ENCODE data around the gene LUM.

Gene LUM

DNA sequence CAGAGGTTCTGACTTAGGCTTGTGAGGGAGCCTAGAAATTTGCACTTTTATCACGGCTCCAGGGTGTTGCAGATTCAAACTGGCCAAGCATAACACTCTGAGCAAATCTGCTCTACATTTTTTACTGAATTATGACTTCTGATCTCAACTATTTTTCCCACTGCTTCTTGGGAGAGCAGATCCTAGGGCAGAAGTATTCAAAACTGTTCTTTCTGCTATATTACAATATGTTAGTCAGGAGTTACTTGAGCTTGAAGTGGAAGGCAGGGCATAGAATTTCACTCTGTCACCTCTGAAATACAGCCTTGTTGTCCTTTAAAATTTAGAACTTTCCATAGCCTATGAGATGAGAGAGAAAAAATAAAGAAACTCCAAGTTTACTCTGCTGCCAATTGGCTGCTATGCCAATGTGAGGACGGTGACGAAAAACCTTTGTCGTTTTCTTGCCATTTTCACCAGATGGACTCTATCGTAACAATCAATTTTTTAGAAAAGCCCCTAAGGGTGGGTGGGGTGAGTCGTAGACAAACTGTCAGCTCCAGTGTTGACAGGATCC lies 37.1 kb downstream of the LUM start:
- peak; percentile 58 for DNase-seq

DNA sequence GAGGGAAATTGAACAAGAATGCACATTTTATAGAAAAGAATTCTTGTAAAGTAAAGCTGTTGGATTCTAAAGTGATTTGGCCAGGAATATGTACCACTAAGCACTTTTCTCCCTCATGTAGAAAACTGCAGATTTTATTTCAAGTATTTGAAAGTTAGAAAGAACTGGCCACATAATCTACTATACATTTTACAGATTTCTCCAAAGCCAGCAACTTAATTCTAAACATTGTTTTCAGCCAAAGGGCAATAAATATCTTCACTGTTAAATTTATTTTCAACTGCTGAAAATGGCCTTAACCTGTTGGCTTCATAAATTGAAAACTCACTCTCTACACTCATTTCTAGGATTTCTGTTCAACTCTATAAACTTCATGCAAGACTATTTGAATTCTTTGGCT lies 37.9 kb downstream of the LUM start:
- DNase-seq = no peak

DNA sequence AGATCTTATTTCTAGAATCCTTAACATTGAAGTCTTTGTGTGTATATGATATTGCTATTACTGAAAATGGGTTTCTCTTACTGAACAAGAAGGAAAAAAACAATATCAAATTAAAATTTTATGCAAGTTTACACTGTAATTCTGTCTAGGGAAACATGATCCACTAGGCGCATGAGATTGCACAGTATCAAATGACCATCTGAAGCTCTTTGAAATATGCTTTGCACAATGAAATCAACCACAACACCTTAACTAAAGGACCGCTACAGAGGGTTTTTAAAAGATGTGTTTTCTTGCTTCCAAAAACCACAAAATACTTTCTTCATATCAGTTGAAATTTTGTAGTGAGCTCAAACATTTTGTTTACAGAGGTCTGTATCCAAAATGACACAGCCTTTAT lies 38.4 kb downstream of the LUM start:
- DNase-seq = no peak

DNA sequence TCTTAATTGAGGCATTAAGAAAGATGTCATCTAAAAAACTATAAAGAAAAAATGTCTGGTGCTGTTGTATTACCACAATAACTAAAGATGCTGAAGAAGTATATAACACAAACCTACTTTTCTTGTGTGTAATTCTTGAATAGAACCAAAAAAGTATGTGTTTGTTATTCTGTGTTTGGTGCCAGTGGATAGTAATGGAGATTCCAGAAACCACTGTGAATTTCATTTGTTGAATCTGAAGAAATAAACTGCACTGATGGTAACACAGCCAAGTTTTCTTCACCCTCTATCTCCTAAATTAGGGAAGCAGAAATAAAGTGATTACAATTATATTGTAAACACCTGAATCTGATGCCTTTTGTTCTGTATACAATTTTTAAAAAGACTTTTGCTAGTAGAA lies 40.4 kb downstream of the LUM start:
- no peak for DNase-seq

DNA sequence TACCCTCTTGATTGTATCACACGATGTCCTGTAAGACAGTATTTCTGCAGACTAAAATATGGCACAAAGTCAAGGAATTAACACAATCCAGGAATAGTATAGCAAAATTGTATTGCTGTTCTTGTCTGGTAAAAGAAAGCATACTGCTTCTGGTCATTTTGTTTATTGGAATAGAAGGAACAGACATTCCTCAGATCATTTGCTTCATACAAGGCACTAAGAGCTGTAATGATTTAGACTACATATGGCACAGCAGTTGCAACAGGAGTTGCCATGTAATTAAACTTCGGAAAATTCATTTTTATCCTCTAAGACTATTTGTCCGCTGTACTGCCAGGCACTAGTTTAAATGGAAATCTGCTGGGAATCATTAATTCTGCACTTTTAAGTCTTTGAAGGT lies 45.9 kb downstream of the LUM start:
- DNase-seq = no peak

DNA sequence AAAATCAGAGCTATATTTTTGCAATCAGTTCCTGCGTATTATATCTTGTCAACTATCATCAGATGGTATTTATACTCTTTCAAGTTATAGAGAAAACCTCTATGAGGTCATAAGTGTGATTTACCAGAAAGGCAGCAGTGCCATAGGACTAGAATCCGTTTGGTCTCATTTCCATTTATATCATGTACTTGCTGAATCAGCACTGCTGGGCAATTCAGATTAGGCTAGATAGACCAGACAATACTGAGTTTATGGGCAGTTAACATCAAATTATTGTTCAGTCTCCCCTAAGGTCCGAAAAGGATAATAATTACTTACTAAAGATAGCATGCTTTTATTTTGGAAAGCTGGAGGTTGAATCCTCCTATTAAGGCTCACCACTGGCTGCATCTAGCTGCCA lies 46.7 kb downstream of the LUM start:
- no peak for DNase-seq

DNA sequence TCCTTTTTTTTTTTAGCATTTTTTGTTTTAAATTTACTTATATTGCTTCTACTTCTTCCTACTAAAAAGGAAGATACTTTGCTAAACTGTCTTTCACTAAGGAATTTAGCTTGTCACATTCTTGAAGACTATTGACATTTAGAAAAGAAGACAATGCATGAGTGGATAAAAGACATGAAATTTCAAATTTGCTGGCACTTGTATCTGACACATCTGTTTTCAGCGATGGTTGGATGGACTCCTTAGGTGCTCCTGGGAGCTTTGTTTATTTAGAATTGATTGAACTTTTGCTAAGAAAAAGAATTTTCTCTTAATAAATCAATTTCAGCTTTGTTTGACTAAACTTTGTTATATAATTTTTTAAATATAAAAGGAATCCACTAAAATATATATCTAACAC lies 50.2 kb downstream of the LUM start:
- no peak for DNase-seq

DNA sequence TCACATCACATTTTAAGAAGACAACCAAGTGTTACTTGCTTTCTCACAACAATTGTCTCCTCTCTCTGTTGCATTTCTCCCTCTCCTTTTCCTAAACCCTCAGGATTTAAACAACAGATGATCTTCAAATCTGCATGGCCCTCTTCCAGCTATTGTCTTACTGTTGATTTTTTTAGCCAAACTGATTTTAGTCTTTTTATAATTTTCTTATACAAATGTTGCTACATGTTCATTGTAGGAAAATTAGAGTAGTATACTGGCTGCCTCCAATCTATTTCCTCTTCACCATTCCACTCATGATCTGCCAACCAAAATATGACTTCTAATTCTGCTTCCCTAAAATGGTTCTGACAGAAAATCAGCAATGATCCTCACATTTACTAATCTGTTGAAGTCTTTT lies 52.1 kb downstream of the LUM start:
- no peak for DNase-seq

DNA sequence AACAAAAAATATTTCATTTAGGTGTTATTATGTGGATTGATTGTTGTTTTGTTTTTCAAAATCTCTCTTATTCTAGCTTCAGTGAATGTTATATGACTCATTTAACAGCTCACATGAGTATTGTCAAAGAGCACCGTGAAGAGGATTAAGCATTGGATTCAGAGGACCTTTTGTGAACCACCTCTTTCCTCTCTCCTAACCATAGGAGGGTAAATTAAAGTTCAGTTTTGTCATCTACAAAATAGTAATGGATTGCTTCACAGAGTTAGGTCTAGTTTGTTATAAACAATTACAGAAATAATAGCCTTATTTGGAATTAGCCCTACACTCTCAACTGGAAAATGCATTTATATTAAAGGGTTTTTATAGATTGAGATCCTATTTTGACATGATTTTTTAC lies 52.5 kb downstream of the LUM start:
- DNase-seq = no peak

DNA sequence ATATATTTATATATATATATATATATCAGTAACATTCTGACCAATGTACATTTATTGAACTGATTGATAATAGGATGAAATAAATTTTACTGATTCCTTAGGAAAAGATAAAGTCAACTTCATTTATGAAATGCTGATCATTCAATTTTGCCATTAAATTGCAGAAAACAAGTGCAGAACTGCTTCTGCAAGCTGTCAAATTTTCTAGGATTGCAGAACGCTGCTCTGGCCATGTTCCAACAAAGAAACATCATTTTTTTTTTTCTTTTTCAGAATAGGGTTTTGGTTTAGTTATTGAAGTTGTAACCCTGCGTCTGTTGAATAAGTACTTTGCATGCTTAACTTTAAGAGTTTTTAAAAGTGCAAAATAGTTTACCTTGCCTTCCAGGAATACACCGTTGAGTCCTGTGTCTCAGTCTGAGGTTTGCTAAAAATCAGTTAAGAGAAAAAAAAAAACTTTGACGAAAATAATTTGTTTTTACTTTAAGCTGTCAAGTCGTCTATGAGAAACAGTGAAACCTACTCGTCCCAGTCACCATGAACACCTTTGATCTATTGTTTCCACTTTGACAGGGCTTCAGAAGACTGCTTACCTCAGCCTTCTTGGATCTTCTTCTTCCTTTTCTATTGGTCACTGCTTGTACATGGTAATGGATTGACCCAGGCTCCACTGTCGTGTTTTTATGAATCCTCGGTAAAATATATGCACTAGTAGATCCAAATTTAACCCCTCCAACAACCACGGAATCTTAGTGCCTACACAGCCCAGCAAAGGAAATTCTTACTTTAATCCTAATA lies 53.7 kb downstream of the LUM start, which contains the start of gene KERA:
Gene KERA, minus strand, starts transcription at position 657 of the 798 bp plus-strand sequence. CDS start 1,743 bp downstream, outside the sequence.
- DNase-seq = no peak

DNA sequence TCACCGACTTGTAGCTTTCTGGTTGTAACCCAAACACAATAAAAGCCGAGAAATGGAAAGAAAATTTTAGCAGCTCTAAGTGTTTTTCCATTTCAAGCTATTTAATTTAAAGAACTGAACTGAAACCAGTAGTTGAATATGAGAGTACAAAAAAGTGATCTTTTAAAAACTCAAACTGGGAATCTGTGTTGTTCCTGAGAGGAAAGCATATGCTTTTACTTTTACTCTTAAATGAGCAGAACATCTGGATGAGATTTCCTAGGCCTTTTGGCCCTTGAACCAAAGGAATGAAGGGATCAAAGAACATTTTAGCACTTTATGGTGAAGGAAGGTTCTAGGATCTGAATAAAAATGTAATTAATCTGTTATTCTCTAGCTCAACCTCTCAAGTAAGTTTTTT lies 54.8 kb downstream of the LUM start:
- DNase-seq = no peak

DNA sequence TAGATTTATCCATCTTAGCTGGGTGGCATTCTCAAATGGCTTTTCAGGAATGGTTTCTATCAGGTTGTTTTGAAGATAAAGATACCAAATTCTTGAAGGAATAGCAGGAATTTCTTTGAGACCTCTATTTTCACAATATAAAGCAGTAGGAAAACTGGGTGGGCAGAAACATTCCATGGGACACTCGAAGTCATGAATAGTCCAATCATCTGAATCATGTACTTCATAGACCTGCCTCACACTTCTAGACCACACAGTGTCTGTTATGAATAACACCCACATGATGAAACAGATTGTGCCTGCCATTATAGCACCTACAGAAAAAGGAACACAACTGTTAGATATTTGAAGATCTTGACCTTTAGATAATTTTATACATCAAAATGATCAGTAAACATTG lies 55.3 kb downstream of the LUM start:
- peak; percentile 56 for DNase-seq

DNA sequence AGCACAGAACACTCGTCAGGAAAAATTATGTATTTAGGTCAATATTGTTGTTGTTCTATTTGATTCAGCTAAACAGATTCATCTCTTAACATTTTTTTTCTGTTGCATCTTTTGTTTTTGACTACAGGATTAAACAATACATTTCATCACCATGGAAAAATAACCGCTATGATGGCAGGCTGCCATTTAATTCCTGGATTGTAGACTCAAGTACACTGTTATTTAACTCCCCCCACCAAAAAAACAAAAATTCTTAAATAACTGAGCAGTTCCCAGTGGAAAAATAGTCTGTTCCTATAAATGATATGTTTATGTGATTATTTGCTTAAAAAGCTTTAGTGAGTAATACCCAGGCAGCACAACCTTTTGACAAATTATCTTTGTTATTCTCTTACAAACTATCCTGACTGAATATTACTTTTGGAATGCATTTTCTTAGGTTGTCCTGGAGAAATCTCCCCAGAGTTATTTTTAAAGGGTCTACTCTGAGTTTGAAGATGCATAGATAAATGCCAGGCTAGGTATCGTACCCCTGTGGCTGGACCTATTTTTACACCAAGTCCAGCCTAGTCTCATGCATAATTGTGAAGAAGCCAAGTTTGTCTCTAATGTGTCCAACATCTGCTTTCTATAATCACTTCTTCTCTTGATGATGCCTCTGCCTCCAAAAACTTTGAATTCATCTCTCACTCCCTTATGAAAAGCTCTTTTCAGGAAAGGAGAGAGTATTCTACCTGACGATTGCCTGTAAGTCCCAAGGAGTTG lies 57.2 kb downstream of the LUM start:
- peak; percentile 89 for DNase-seq
